ENCODE results near the gene CNOT8. TPM values are rescaled to one million over a fixed set of nuclear protein-coding genes. Genes with fewer than 3 reads are reported as not detected.

CNOT8 gene
- total and polyA plus RNA-seq, 9 of the 15 experiments (the other 6 are each of a cell fraction or from before 2014, with no cell fraction given) = 15.2 to 68.9 (median 52.1) TPM

GRCh38 chr5:154840435-154841272 lies 17.8 kb upstream of the CNOT8 start (continued):
- TF ChIP-seq PREB (CRISPR knock-in tag; IDR thresholded peaks at IDR 0.05) = no peak
- TF ChIP-seq FOXJ2 (tag; IDR thresholded peaks at IDR 0.05) = no peak
- TF ChIP-seq PTTG1 (tag; IDR thresholded peaks at IDR 0.05; ENCODE audit: low read depth) = no peak
- TF ChIP-seq L3MBTL2 (IDR thresholded peaks at IDR 0.05) = no peak
- TF ChIP-seq ZEB2 (IDR thresholded peaks at IDR 0.05) = peak; percentile 62; the same call in 1 of the 2 replicates
- TF ChIP-seq RREB1 (CRISPR knock-in tag; IDR thresholded peaks at IDR 0.05) = no peak
- no peak for TF ChIP-seq ARID4B (CRISPR knock-in tag; IDR thresholded peaks at IDR 0.05)
- peak; percentile 92 for TF ChIP-seq ZNF121 (CRISPR knock-in tag; conservative IDR thresholded peaks at IDR 0.05)
- TF ChIP-seq ZNF431 (CRISPR knock-in tag; IDR thresholded peaks at IDR 0.05) = no peak; the same call in 1 of the 2 replicates
- TF ChIP-seq ZNF280B (CRISPR knock-in tag; IDR thresholded peaks at IDR 0.05) = no peak
- no peak for TF ChIP-seq THRAP3 (IDR thresholded peaks at IDR 0.05; ENCODE audit: borderline replicate concordance)
- no peak for TF ChIP-seq HOXB6 (CRISPR knock-in tag; IDR thresholded peaks at IDR 0.05; ENCODE audit: borderline replicate concordance)
- peak; percentile 92 for TF ChIP-seq NCOR1 (IDR thresholded peaks at IDR 0.05)
